Measurements from ENCODE around the gene MLLT1. TPM values are rescaled to one million over a fixed set of nuclear protein-coding genes. Genes with fewer than 3 reads are reported as not detected.

MLLT1 gene
- total RNA-seq, 2 donors from 2014 or later, result 16.3 to 23.7 TPM

GRCh38 chr19:6212403-6213265 lies 67.1 kb downstream of the MLLT1 start:
- H3K36me3 ChIP-seq (replicated peaks in 1 of 2; ENCODE audit: insufficient read depth in 1 of 2, low read depth in 2 of 2), result no peaks in the 10 kb centered on the region
- TF ChIP-seq POLR2A (IDR thresholded peaks at IDR 0.05) (no peak), CTCF (IDR thresholded peaks at IDR 0.05) (no peak)
- no peaks in the 10 kb centered on the region for H3K9me3 ChIP-seq
- ATAC-seq, result no peak
- H3K27ac ChIP-seq, result no peak overlapping the region
- H3K4me1 ChIP-seq, result no peaks in the 10 kb centered on the region
- no peaks in the 10 kb centered on the region for H3K27me3 ChIP-seq
- no peak for DNase-seq
- 88 to 98% methylated on average over 24 to 38 of the region's 53 CpGs for WGBS, 2 donors
- no peak overlapping the region for H3K4me3 ChIP-seq
- intact Hi-C loops (cut with DNase I), result no loop called here

GRCh38 chr19:6211632-6212402 lies 68.0 kb downstream of the MLLT1 start:
- Histone ChIP-seq H3K4me3 (no peak overlapping the region), H3K4me1 (no peaks in the 10 kb centered on the region), H3K9me3 (no peaks in the 10 kb centered on the region), H3K27me3 (no peaks in the 10 kb centered on the region), H3K27ac (no peak overlapping the region), H3K36me3 (replicated peaks in 1 of 2; ENCODE audit: insufficient read depth in 1 of 2, low read depth in 2 of 2) (no peaks in the 10 kb centered on the region)
- 91 to 93% methylated on average over 21 to 40 of the region's 43 CpGs for WGBS, 2 donors
- no peak for DNase-seq
- ATAC-seq, result no peak
- intact Hi-C loops (cut with DNase I), result no loop called here
- no peak for TF ChIP-seq POLR2A (IDR thresholded peaks at IDR 0.05)

- Histone ChIP-seq H3K27me3 (no peaks in the 10 kb centered on the region), H3K4me1 (no peaks in the 10 kb centered on the region), H3K4me3 (no peak overlapping the region), H3K27ac (no peak overlapping the region), H3K9me3 (no peaks in the 10 kb centered on the region), H3K36me3 (replicated peaks in 1 of 2; ENCODE audit: insufficient read depth in 1 of 2, low read depth in 2 of 2) (no peaks in the 10 kb centered on the region)
- DNase-seq (peak in 1 of 4 donors; percentile 12), ATAC-seq (no peak)
- TF ChIP-seq POLR2A (IDR thresholded peaks at IDR 0.05) (no peak), CTCF (IDR thresholded peaks at IDR 0.05) (no peak)
- intact Hi-C loops (cut with DNase I), result no loop called here
- WGBS, 2 donors, result 87 to 88% methylated on average over 19 to 32 of the region's 32 CpGs
Measured at GRCh38 chr19:6210721-6211600, 68.8 kb downstream of the MLLT1 start.

- Histone ChIP-seq H3K4me3 (no peak overlapping the region), H3K4me1 (no peaks in the 10 kb centered on the region), H3K9me3 (no peaks in the 10 kb centered on the region), H3K27ac (no peak overlapping the region), H3K27me3 (no peaks in the 10 kb centered on the region), H3K36me3 (replicated peaks in 1 of 2; ENCODE audit: insufficient read depth in 1 of 2, low read depth in 2 of 2) (no peaks in the 10 kb centered on the region)
- DNase-seq (no peak), ATAC-seq (no peak)
- WGBS, 2 donors, result 89 to 92% methylated on average over 7 of the region's 7 CpGs
- intact Hi-C loops (cut with DNase I), result no loop called here
- TF ChIP-seq CTCF (IDR thresholded peaks at IDR 0.05) (no peak), POLR2A (IDR thresholded peaks at IDR 0.05) (no peak)
Measured at GRCh38 chr19:6210091-6210490, 69.7 kb downstream of the MLLT1 start.

GRCh38 chr19:6209680-6210079 lies 70.1 kb downstream of the MLLT1 start:
- no peak for ATAC-seq
- Histone ChIP-seq H3K27ac (no peak overlapping the region), H3K36me3 (replicated peaks in 1 of 2; ENCODE audit: insufficient read depth in 1 of 2, low read depth in 2 of 2) (no peaks in the 10 kb centered on the region), H3K9me3 (no peaks in the 10 kb centered on the region), H3K4me3 (no peak overlapping the region), H3K27me3 (no peaks in the 10 kb centered on the region), H3K4me1 (no peaks in the 10 kb centered on the region)
- 67 to 72% methylated on average over 4 of the region's 4 CpGs for WGBS, 2 donors
- no peak for DNase-seq
- intact Hi-C loops (cut with DNase I), result no loop called here
- TF ChIP-seq POLR2A (IDR thresholded peaks at IDR 0.05), result no peak
- no peak for TF ChIP-seq CTCF (IDR thresholded peaks at IDR 0.05)
